OCI-LY3 (cell line): Measurements from ENCODE around the gene TAGLN2.
A peak's percentile ranks its signal among the peaks of the same experiment; 100 is the strongest.

Experiments
- H2AFZ ChIP-seq: fragments of 200-600, 300-600 bp; shearing (Covaris generic); 2 replicates; pipeline ENCODE4 v1.6.0; 2014; ENCODE audit warnings: antibody characterized with exemption, low read depth, low read length
- H3K27ac ChIP-seq: fragments of 200-600, 300-600 bp; sonication (generic); 2 replicates; pipeline ENCODE4 v1.5.1; 2014; ENCODE audit warnings: mild to moderate bottlenecking, low read length, moderate library complexity, mixed read lengths
- H3K27me3 ChIP-seq: fragments of 200-600, 300-600 bp; sonication (generic); 2 replicates; pipeline ENCODE4 v1.6.1; 2014; ENCODE audit warnings: low read depth, low read length, mixed read lengths
- H3K36me3 ChIP-seq: fragments of 200-600, 300-600 bp; sonication (generic); replicated peaks from 2 replicates; pipeline ENCODE3; 2014; ENCODE audit warnings: low read depth, low read length, mixed read lengths
- H3K4me1 ChIP-seq: fragments of 300-600, 200-600 bp; sonication (generic); 2 replicates; pipeline ENCODE4 v1.6.1; 2014; ENCODE audit warnings: low read length, mixed read lengths
- H3K4me2 ChIP-seq: fragments of 200-600, 300-600 bp; sonication (generic); 2 replicates; pipeline ENCODE4 v1.6.1; 2014; ENCODE audit warnings: low read length, mixed read lengths
- H3K4me3 ChIP-seq: fragments of 300-600, 200-600 bp; sonication (generic); 2 replicates; pipeline ENCODE4 v1.5.1; 2014; ENCODE audit warnings: antibody characterized with exemption, mild to moderate bottlenecking, low read length, moderate library complexity
- H3K79me2 ChIP-seq: fragments of 300-600, 200-600 bp; shearing (Covaris generic); 2 replicates; pipeline ENCODE4 v1.6.1; 2014; ENCODE audit warnings: mild to moderate bottlenecking, low read length, mixed read lengths
- H3K9ac ChIP-seq: fragments of 300-600, 200-600 bp; shearing (Covaris generic); 2 replicates; pipeline ENCODE4 v1.6.0; 2014; ENCODE audit warnings: mild to moderate bottlenecking, low read length, moderate library complexity
- H3K9me3 ChIP-seq: fragments of 200-600, 300-600 bp; shearing (Covaris generic); 2 replicates; pipeline ENCODE4 v1.6.1; 2014; ENCODE audit warnings: low read length, mixed read lengths; ENCODE audit not compliant: insufficient read depth
- H4K20me1 ChIP-seq: fragments of 200-600, 300-600 bp; sonication (generic); 2 replicates; pipeline ENCODE4 v1.6.1; 2016; ENCODE audit warnings: low read length, mixed read lengths; ENCODE audit not compliant: insufficient read depth
- CTCF ChIP-seq: fragments of 200-600, 300-600 bp; sonication (generic); IDR thresholded peaks from 2 replicates; pipeline ENCODE4 v1.5.1; 2014; ENCODE audit warnings: antibody characterized with exemption, low read length, low read depth
- EZH2phosphoT487 ChIP-seq: fragments of 200-600 bp; shearing (Covaris generic); IDR thresholded peaks from 2 replicates; pipeline ENCODE4 v1.6.1; 2018; ENCODE audit warnings: antibody characterized with exemption, mixed run types, low read depth

The TAGLN2 gene

GRCh38 chr1:159880430-159880829 is 44.9 kb downstream of the TAGLN2 start:
- peaks cover 5% of the 10 kb centered on the region; the same call in 1 of the 2 replicates for H3K27me3 ChIP-seq
- TF ChIP-seq EZH2phosphoT487 = no peak
- TF ChIP-seq CTCF = no peak

GRCh38 chr1:159879977-159880376 is 45.3 kb downstream of the TAGLN2 start:
- Histone ChIP-seq H2AFZ (no peak overlapping the region), H3K4me1 (peaks cover 11% of the 10 kb centered on the region), H4K20me1 (no peaks in the 10 kb centered on the region), H3K9me3 (no peaks in the 10 kb centered on the region), H3K36me3 (no peaks in the 10 kb centered on the region), H3K27me3 (peaks cover 5% of the 10 kb centered on the region; the same call in 1 of the 2 replicates), H3K27ac (no peak overlapping the region), H3K4me3 (no peak overlapping the region), H3K4me2 (0 out of 2 replicates have a peak overlapping the region, but pooled peaks have one; percentile 0), H3K79me2 (no peaks in the 10 kb centered on the region), H3K9ac (no peak overlapping the region)
- no peak for TF ChIP-seq EZH2phosphoT487
- TF ChIP-seq CTCF = no peak

More at GRCh38 chr1:159880430-159880829, 44.9 kb downstream of the TAGLN2 start:
- no peak overlapping the region for H3K4me3 ChIP-seq
- peaks cover 11% of the 10 kb centered on the region for H3K4me1 ChIP-seq
- H3K4me2 ChIP-seq = no peak overlapping the region
- no peak overlapping the region for H2AFZ ChIP-seq
- H3K79me2 ChIP-seq = no peaks in the 10 kb centered on the region
- no peak overlapping the region for H3K27ac ChIP-seq
- H4K20me1 ChIP-seq = no peaks in the 10 kb centered on the region
- H3K9ac ChIP-seq = no peak overlapping the region
- H3K9me3 ChIP-seq = no peaks in the 10 kb centered on the region
- H3K36me3 ChIP-seq = no peaks in the 10 kb centered on the region

- Histone ChIP-seq H3K4me2 (no peak overlapping the region), H3K79me2 (no peaks in the 10 kb centered on the region), H3K27ac (no peak overlapping the region), H3K4me1 (peaks cover 11% of the 10 kb centered on the region), H4K20me1 (no peaks in the 10 kb centered on the region), H3K4me3 (no peak overlapping the region), H3K27me3 (peaks cover 5% of the 10 kb centered on the region; the same call in 1 of the 2 replicates), H3K36me3 (no peaks in the 10 kb centered on the region), H2AFZ (no peak overlapping the region), H3K9ac (no peak overlapping the region), H3K9me3 (no peaks in the 10 kb centered on the region)
- TF ChIP-seq EZH2phosphoT487 = no peak
- TF ChIP-seq CTCF = no peak
These were observed 46.2 kb downstream of the TAGLN2 start for GRCh38 chr1:159879136-159879535.

- Histone ChIP-seq H4K20me1 (no peaks in the 10 kb centered on the region), H2AFZ (no peak overlapping the region), H3K4me3 (no peak overlapping the region), H3K4me2 (no peak overlapping the region), H3K36me3 (no peaks in the 10 kb centered on the region), H3K9me3 (no peaks in the 10 kb centered on the region), H3K9ac (no peak overlapping the region), H3K27me3 (peaks cover 5% of the 10 kb centered on the region; the same call in 1 of the 2 replicates), H3K79me2 (no peaks in the 10 kb centered on the region), H3K27ac (no peak overlapping the region), H3K4me1 (peaks cover 11% of the 10 kb centered on the region)
- TF ChIP-seq EZH2phosphoT487 = no peak
- TF ChIP-seq CTCF = no peak
These were observed 47.4 kb downstream of the TAGLN2 start for GRCh38 chr1:159877695-159878444.
